Hematopoietic multipotent progenitor cell treated with erythropoietin and hydrocortisone succinate and interleukin-3 and kit ligand, for 4 days (in vitro differentiated cells): ENCODE results near the gene EBI3.
"Not testable (repeated sequence)": the region's sequence is repeated elsewhere in the genome, so short reads cannot be mapped to it uniquely, and the experiment has no call there.

ENCODE experiments used
- DNase-seq: peaks from one replicate; pipeline ENCODE4 v3.0.0-alpha.2; 2015

EBI3 gene

GRCh38 chr19:4234862-4235201, 5.5 kb downstream of the EBI3 start:
- no peak for DNase-seq

GRCh38 chr19:4237510-4237909, 8.2 kb downstream of the EBI3 start:
- not testable (repeated sequence) for DNase-seq

GRCh38 chr19:4238831-4239230, 9.5 kb downstream of the EBI3 start:
- DNase-seq: no peak

GRCh38 chr19:4241824-4242430, 12.6 kb downstream of the EBI3 start:
- no peak for DNase-seq

- not testable (repeated sequence) for DNase-seq
Measured at GRCh38 chr19:4245938-4246337, 16.6 kb downstream of the EBI3 start.

GRCh38 chr19:4246767-4247593, 17.7 kb downstream of the EBI3 start, which contains the start of gene YJU2:
Gene YJU2, plus strand, starts transcription at chr19:4247080. Its CDS starts 67 bp downstream, at chr19:4247147.
- DNase-seq: peak; percentile 100

- DNase-seq: peak; percentile 44
Measured at GRCh38 chr19:4256563-4256962, 27.2 kb downstream of the EBI3 start.

GRCh38 chr19:4257025-4257424, 27.7 kb downstream of the EBI3 start:
- no peak for DNase-seq

GRCh38 chr19:4258181-4258580, 28.9 kb downstream of the EBI3 start:
- DNase-seq: no peak

GRCh38 chr19:4260613-4261191, 31.4 kb downstream of the EBI3 start:
- peak; percentile 41 for DNase-seq

GRCh38 chr19:4264812-4265211, 35.5 kb downstream of the EBI3 start:
- DNase-seq: peak; percentile 35

GRCh38 chr19:4266253-4267000, 37.1 kb downstream of the EBI3 start:
- no peak for DNase-seq

GRCh38 chr19:4267101-4267900, 38.0 kb downstream of the EBI3 start:
- DNase-seq: peak; percentile 86

- DNase-seq: no peak
Measured at GRCh38 chr19:4267901-4268815, 38.8 kb downstream of the EBI3 start.

- no peak for DNase-seq
Measured at GRCh38 chr19:4268816-4269430, 39.6 kb downstream of the EBI3 start.

GRCh38 chr19:4272894-4273293, 43.6 kb downstream of the EBI3 start:
- DNase-seq: no peak

GRCh38 chr19:4274321-4274686, 45.0 kb downstream of the EBI3 start:
- DNase-seq: not testable (repeated sequence)

GRCh38 chr19:4277191-4277696, 47.9 kb downstream of the EBI3 start:
- no peak for DNase-seq

- no peak for DNase-seq
Measured at GRCh38 chr19:4278010-4278409, 48.7 kb downstream of the EBI3 start.

GRCh38 chr19:4278419-4279266, 49.3 kb downstream of the EBI3 start, which contains the start of gene SHD:
Gene SHD, plus strand, starts transcription at chr19:4279266. Its CDS starts 798 bp downstream, at chr19:4280064.
- DNase-seq: peak; percentile 61
